Coronary artery (tissue), 2 donors: ENCODE measurements around the gene GSTK1.
"Not testable (repeated sequence)": the region's sequence is repeated elsewhere in the genome, so short reads cannot be mapped to it uniquely, and the experiment has no call there.

Experiments used
- DNase-seq: peaks from one replicate; pipeline ENCODE4 v3.0.0-alpha.2; 2017; ENCODE audit warnings: low spot score
- H3K27ac ChIP-seq, 2 donors: fragments of 200-600 bp; sonication (generic); one replicate each; pipeline ENCODE4 v1.5.1; 2016 to 2019
- H3K4me3 ChIP-seq: fragments of 200-600 bp; sonication (generic); 2 replicates; pipeline ENCODE4 v1.5.1; 2016; ENCODE audit warnings: mild to moderate bottlenecking, moderate library complexity
- TF ChIP-seq, protein P1 (sequence below): fragments of 200-600 bp; sonication (generic); IDR thresholded peaks from one replicate; pipeline ENCODE4 v1.5.1; 2019; ENCODE audit warnings: antibody characterized with exemption

GSTK1 gene

DNA sequence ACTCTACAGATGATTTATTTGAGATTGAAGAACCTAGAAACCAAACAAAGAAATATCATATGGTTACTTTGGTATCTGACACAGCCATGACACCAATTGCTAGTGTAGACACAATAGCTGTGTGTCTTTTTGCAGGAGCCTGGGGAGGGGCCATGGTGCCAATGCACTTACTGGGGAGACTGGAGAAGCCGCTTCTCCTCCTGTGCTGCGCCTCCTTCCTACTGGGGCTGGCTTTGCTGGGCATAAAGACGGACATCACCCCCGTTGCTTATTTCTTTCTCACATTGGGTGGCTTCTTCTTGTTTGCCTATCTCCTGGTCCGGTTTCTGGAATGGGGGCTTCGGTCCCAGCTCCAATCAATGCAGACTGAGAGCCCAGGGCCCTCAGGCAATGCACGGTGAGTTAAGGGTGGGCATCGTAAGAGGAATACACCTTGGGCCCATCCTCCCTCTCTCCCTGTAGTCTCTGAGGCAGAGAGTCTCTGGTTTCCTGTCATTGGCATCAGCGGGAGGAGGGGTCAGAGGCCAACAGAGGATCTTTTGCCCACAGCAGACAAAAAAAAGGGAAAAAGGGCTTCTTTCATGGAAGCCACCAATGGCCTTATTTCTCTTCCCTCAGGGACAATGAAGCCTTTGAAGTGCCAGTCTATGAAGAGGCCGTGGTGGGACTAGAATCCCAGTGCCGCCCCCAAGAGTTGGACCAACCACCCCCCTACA, 22.7 kb downstream of the GSTK1 start:
- H3K4me3 ChIP-seq, result no peak overlapping the region
- TF ChIP-seq, protein P1, sequence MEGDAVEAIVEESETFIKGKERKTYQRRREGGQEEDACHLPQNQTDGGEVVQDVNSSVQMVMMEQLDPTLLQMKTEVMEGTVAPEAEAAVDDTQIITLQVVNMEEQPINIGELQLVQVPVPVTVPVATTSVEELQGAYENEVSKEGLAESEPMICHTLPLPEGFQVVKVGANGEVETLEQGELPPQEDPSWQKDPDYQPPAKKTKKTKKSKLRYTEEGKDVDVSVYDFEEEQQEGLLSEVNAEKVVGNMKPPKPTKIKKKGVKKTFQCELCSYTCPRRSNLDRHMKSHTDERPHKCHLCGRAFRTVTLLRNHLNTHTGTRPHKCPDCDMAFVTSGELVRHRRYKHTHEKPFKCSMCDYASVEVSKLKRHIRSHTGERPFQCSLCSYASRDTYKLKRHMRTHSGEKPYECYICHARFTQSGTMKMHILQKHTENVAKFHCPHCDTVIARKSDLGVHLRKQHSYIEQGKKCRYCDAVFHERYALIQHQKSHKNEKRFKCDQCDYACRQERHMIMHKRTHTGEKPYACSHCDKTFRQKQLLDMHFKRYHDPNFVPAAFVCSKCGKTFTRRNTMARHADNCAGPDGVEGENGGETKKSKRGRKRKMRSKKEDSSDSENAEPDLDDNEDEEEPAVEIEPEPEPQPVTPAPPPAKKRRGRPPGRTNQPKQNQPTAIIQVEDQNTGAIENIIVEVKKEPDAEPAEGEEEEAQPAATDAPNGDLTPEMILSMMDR, result no peak
- DNase-seq, result no peak
- no peak overlapping the region for H3K27ac ChIP-seq

DNA sequence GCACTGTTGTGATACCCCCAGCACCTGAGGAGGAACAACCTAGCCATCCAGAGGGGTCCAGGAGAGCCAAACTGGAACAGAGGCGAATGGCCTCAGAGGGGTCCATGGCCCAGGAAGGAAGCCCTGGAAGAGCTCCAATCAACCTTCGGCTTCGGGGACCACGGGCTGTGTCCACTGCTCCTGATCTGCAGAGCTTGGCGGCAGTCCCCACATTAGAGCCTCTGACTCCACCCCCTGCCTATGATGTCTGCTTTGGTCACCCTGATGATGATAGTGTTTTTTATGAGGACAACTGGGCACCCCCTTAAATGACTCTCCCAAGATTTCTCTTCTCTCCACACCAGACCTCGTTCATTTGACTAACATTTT, 23.3 kb downstream of the GSTK1 start:
- Histone ChIP-seq H3K27ac (no peak overlapping the region), H3K4me3 (no peak overlapping the region)
- TF ChIP-seq, protein P1, result no peak
- DNase-seq, result no peak

DNA sequence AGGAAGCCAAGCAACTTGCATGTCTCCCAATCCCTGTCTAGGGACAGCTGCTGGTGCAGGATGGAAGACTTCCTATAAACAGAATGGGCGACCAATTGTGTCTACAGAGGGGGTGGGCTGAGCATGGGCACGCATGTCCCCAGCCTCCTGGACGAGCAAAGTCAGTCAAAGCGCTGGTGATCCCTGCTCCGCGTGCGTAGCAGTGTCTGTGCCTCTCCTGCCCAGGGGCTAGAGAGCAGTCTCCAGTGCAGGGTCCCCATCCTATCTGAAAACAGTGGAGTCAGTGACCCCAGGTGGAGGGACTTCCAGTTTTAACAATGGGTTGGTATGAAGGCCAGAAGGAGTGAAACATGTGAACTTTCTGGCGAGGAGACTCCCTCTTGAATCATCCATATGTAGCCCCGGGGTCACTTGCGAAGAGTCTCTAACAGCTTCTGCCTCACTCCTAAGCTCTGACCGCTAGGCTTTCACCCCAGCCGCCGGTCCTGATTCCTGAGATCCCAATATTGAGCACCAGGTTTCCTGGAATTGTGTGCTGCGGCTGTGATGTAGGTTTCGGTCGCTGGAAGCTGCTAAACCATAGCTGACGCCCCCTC, 24.2 kb downstream of the GSTK1 start:
- DNase-seq, result no peak
- TF ChIP-seq, protein P1, result no peak
- peak overlapping the region; percentile 91 for H3K4me3 ChIP-seq
- peak overlapping the region; percentile 89 to 92 for H3K27ac ChIP-seq

DNA sequence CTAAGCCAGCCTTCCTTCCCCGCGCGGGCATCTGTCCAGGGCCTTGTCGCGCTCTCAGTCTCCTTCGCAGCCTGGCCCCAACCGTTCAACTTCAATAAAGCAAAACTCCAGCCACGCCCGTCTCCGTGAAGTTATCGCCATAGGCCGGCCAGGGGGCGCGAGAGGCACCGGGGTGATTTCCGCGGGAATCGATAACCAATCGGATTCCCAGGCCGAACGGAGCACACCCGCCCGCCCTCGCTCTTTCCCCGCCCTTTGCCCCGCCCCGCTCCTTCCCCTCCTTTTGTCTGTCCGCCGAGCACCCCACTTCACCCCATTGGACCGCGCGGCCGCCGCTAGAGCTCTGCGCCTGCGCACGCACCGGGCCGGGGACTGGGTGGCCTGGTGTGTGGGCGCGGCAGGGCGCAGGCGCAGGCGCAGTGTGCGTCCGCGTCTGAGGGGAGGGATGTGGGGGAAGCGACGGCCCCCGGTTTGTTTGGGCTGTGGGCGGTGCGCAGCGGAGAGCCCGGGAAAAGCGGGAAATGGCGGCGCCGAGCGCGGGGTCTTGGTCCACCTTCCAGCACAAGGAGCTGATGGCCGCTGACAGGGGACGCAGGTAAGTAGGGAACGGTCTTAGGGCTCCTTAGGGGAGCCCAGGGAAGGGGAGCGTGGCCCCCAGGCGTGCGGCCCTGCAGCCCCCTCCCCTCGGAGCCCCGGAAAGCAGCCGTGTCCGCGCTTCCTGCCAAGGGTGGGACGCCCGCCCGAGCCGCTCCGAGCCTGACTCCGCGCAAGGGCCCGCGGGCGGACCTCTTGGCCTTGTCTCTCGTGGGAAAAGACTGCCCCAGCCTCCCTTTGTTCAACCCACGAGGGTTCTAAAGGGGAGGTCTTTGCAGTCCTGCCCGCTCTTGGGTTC, 24.9 kb downstream of the GSTK1 start, which contains the start of gene CASP2:
Gene CASP2 (plus strand): TSS at position 417 of the 892 bp plus-strand sequence. CDS start 105 bp downstream, at position 522.
- Histone ChIP-seq H3K4me3 (peak within 1 kb of the TSS; percentile 91), H3K27ac (peak within 1 kb of the TSS; percentile 89 to 92)
- TF ChIP-seq, protein P1, result no peak
- peak; percentile 98 for DNase-seq

DNA sequence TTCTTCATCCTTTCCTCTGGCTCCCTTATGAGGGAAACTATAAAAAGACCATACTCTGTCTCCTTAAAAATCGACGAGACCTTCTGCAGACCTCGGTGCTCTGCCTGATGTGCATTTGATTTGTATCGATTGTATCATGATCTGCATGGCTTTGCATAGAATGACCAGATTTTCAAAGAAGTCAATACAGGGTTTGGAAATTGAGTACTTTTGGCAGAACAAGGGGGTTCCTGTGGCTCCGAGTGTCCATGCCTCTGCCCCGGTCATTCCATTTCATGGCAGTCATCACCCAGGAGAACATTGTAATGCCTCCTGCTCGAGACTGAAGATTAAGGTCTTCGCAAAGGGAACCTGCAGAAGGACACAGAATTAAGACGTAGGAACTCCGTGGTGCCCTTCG, 25.6 kb downstream of the GSTK1 start:
- TF ChIP-seq, protein P1, result no peak
- Histone ChIP-seq H3K4me3 (peak overlapping the region; percentile 91), H3K27ac (peak overlapping the region; percentile 89 to 92)
- DNase-seq, result no peak

DNA sequence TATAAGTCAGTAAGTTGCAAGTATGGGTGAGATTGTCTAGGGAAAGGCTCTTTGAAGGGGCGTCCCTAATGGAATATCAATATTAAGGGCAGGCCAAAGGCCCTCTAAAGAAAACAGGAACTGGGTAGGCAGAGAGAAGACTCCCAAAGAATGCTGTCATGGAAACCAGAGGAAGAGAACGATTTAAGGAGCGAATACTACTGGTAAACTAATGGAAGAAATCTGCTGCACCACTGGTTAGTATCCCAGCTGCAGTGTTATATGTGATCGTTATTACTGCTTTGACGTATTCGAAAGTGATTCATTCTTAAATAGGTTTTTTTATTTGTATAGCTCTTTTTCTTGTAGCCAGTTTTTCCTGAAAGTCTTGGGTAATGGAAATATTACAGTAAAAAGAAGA, 26.2 kb downstream of the GSTK1 start:
- H3K4me3 ChIP-seq, result peak overlapping the region; percentile 91
- TF ChIP-seq, protein P1, result no peak
- peak overlapping the region; percentile 89 to 92 for H3K27ac ChIP-seq
- no peak for DNase-seq

DNA sequence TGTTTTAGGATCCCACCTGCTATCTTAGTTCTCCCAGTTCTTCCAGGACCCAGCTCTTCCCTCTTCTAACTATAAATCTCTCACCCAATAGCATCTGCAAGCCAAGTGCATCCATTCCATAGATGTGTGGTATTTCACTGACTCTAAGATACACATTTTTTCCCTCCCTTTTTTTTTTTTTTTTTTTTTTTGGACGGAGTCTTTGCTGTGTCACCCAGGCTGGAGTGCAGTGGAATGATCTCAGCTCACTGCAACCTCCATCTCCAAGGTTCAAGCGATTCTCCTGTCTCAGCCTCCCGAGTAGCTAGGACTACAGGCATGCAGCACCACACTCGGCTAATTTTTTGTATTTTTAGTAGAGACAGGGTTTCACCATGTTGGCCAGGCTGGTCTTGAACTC, 26.6 kb downstream of the GSTK1 start:
- H3K27ac ChIP-seq, DNase-seq, H3K4me3 ChIP-seq: not testable (repeated sequence)
